H54 (cell line): ENCODE data around the gene EIF5A.
"Not testable (repeated sequence)": the region's sequence is repeated elsewhere in the genome, so short reads cannot be mapped to it uniquely, and the experiment has no call there.

ENCODE experiments used
- DNase-seq: peaks from one replicate; pipeline ENCODE4 v3.0.0; 2011; ENCODE audit warnings: low spot score, mixed read lengths; ENCODE audit not compliant: insufficient read length
- FAIRE-seq: peaks from 3 replicates; lab custom pipeline; 2011; peaks lifted over from hg19 to GRCh38; lab: Jason Lieb, UNC
- POLR2A ChIP-seq: IDR thresholded peaks from 2 replicates; pipeline ENCODE4 v1.6.1; 2011; ENCODE audit warnings: low read depth, mild to moderate bottlenecking, low read length

EIF5A gene

GRCh38 chr17:7327056-7327455, 19.6 kb downstream of the EIF5A start:
- FAIRE-seq, result no peak
- no peak for DNase-seq

GRCh38 chr17:7327501-7327900, 20.1 kb downstream of the EIF5A start:
- no peak for TF ChIP-seq POLR2A
- DNase-seq (no peak), FAIRE-seq (no peak)

More at GRCh38 chr17:7327056-7327455, 19.6 kb downstream of the EIF5A start:
- TF ChIP-seq POLR2A, result no peak

DNA sequence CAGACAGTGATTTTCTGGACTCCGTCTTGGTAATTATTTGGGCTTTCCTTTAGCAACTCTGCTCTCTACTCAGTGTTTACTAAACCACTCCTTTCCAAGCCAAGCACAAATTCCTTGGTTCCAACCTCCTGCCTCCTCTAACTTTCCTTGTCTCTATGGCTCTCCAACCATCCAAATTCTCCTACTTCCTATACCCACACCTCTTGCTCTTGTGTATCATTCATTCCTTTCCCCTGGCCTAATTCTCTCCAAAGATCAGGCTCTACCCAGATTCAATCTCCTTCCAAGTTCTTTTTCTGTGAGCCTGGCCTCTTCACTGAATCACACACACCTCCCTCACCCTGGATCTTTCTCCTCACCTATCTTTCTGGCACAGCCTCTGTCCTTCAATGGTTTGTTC, 20.6 kb downstream of the EIF5A start:
- no peak for TF ChIP-seq POLR2A
- no peak for FAIRE-seq
- no peak for DNase-seq

DNA sequence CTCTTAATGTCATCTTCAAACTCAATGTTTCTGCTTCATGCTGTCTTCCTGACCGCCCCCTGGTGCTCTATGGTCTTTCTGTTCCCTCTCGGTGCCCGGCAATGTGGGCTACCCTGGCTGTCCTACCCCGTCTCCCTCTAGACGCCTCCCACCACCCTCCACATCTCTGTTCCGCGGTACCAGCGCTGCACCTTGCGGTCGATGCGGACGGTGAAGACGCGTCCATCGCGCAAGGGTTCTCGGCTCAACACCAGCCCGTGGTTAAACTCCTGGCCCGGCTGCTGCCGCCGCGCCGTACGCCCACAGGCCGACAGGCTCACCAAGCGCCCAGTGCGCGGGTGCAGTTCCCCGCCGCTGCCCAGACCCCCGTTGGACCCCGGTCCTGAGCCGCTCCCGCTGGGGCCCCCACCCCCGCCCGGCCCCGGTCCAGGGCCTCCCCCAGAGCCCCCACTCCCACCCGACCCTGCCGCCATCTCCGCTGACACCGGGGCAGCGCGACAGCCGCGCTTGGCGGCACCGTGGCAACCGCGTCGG, 21.5 kb downstream of the EIF5A start, which contains the start of gene NEURL4:
NEURL4 (minus strand) TSS at position 496 of the 534 bp plus-strand sequence; CDS start at position 473, 23 bp downstream.
- no peak for DNase-seq
- peak; percentile 47; the same call in 1 of the 2 replicates for TF ChIP-seq POLR2A
- no peak for FAIRE-seq

DNA sequence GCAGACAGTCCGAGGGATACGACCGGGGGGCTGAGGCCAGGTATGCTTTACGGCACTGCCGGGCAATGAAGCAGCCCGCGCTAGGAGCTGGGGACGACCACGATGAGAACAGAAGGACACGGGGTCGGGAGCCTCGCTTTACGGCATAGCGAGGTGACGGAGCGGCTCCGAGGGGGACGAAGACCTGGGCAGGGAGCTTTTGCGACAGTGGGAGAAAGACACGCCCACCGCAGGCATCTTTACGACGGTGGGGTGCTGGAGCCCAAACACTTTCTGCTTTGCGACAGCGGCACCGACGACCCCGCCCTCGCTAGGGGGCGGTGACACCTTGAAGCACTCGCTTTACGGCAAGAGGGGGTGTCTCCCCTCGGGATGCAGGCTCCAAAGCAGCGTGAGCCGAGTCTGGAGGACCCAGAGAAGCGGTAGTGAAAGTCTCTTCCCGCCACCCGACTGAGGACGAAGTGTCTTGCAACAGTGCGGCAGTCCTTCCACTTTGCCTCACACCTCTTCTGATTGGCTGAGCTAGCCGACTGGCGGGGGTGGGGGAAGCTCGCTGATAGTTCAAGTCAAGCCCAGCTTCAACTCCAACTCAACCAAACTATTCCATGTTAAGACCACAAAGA, 22.1 kb downstream of the EIF5A start:
- FAIRE-seq (peak; percentile 94), DNase-seq (peak; percentile 98)
- peak; percentile 71; the same call in 1 of the 2 replicates for TF ChIP-seq POLR2A

GRCh38 chr17:7329997-7330637, 22.7 kb downstream of the EIF5A start:
- no peak for TF ChIP-seq POLR2A
- DNase-seq, result peak; percentile 88
- no peak for FAIRE-seq

- no peak for DNase-seq
- FAIRE-seq, result no peak
- no peak for TF ChIP-seq POLR2A
These were observed 23.2 kb downstream of the EIF5A start for GRCh38 chr17:7330638-7331015.

GRCh38 chr17:7332111-7332510, 24.7 kb downstream of the EIF5A start:
- DNase-seq (no peak), FAIRE-seq (no peak)
- TF ChIP-seq POLR2A, result no peak

GRCh38 chr17:7332600-7333069, 25.2 kb downstream of the EIF5A start:
- not testable (repeated sequence) for FAIRE-seq, DNase-seq

GRCh38 chr17:7334938-7335538, 27.6 kb downstream of the EIF5A start:
- FAIRE-seq, result no peak
- TF ChIP-seq POLR2A, result no peak

GRCh38 chr17:7335765-7336164, 28.3 kb downstream of the EIF5A start:
- not testable (repeated sequence) for DNase-seq

More at GRCh38 chr17:7334938-7335538, 27.6 kb downstream of the EIF5A start:
- DNase-seq, result no peak

DNA sequence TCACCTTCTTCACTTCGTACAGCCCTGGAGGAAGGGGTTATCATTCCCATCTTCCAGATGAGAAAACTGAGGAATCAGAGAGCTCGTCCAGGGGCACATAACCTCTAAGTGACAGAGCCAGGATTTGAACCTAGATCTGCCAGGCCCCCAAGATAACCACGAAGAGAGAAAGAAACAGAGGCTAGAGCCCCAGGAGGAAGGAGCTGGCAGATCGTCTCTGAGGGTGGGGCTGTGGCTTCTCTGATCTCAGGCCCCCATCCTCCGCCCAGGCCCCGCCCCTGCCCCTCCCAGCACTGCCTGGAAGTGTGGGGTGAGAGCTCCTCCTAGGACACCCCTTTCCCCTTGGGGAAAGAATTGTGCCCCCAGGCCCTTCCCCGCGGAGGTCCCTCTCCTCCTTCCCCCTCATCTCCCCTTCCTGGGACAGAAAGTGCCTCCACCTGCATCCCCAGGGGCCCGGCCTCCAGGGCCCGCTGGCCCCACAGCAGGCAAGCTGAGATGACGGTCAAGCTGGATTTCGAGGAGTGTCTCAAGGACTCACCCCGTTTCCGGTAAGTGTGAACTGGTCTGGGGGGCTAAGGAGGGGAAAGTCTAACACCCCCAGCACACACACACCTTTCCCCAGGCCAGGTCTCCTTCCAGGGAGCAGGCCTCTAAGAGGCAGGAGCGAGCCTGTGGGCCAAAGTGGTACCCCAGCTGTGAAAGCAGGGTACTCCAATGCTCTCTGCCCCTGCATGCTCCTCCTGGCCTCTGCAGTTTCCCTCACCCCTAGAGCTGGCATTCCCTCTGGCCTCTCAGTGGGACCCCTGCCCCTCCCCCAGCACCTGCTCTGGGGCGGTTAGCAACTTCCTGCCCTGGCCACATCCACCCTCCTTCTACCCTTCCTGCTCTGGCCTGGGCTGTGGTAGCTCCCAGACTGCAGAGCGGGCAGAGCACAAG, 29.1 kb downstream of the EIF5A start, which contains the start of gene ACAP1:
ACAP1 (plus strand) TSS at position 290 of the 936 bp plus-strand sequence; CDS start at position 496, 206 bp downstream.
- FAIRE-seq, result no peak
- TF ChIP-seq POLR2A, result no peak
- DNase-seq, result no peak

More at GRCh38 chr17:7335765-7336164, 28.3 kb downstream of the EIF5A start:
- not testable (repeated sequence) for FAIRE-seq

DNA sequence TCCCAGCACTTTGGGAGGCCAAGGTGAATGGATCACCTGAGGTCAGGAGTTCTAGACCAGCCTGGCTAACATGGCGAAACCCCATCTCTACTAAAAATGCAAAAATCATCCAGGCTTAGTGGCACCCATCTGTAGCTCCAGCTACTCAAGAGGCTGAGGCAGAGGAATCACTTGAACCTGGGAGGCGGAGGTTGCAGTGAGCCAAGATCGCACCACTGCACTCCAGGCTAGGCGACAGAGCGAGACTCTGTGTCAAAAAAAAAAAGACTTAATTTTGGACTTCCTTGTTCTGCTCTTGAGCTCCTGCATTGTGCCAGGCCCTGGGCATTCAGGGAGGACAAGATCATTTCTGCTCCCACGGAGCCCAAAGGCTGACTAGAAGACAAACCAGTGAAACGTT, 30.2 kb downstream of the EIF5A start:
- not testable (repeated sequence) for FAIRE-seq, DNase-seq
